Measurements from ENCODE around the gene SCN8A. TPM values are rescaled to one million over a fixed set of nuclear protein-coding genes. Genes with fewer than 3 reads are reported as not detected.

The SCN8A gene
- total RNA-seq, 1 experiment from 2014 or later, result 0.30 TPM

DNA sequence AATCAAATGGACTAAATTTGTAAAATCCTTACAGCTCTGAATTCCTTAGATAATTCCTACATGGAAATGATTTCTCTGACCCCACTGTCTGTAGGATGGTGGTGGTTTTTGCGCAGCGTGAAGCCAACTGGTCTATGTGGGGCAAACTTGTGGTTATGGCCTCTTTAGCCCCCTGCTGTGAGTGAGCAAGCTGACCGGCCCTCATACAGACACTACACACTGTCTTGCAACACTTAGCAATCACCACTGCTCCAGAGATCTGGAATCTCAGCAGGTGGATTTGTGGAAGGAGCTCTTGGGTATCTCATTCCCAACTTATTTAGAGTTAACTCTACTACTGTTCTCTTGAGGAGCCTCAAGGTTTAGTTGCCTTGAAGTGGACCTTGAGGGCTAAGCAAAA, 70.2 kb downstream of the SCN8A start:
- in situ Hi-C loops (cut with HindIII; ENCODE audit: low pct_unique_long_range_greater_than_20kb, low sequenced_read_pairs), result no loop called here
- no peak for DNase-seq (ENCODE audit: low read depth)

DNA sequence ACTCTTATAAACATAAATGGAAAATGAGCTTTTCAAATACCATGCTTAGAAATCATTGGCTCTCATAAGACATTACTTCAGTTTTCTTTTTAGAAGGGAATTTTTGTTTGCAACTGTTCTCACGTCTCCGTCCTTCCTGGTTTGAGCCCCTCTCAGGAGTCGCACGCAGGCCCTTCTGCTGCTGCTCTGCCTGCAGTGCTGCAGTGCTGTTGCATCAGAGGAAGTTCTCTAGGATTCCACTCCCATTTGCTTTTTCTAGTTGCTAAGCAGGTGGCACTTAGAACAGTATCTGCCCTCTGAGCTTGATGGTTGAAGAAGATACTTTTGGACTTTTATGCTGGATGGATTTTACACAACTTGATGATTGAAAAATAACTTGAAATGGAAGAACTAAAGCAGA, 70.8 kb downstream of the SCN8A start:
- in situ Hi-C loops (cut with HindIII; ENCODE audit: low pct_unique_long_range_greater_than_20kb, low sequenced_read_pairs), result no loop called here

DNA sequence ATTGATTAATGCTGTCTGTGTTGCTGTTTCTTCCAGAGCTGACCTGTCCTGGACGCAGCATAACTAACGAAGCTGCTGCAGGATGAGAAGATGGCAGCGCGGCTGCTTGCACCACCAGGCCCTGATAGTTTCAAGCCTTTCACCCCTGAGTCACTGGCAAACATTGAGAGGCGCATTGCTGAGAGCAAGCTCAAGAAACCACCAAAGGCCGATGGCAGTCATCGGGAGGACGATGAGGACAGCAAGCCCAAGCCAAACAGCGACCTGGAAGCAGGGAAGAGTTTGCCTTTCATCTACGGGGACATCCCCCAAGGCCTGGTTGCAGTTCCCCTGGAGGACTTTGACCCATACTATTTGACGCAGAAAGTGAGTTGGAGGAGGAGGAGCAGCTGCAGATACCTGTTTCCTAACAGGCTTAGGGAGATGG, 71.7 kb downstream of the SCN8A start:
- in situ Hi-C loops (cut with HindIII; ENCODE audit: low pct_unique_long_range_greater_than_20kb, low sequenced_read_pairs), result no loop called here

More for the DNA sequence above, 70.8 kb downstream of the SCN8A start:
- DNase-seq (ENCODE audit: low read depth), result no peak

DNA sequence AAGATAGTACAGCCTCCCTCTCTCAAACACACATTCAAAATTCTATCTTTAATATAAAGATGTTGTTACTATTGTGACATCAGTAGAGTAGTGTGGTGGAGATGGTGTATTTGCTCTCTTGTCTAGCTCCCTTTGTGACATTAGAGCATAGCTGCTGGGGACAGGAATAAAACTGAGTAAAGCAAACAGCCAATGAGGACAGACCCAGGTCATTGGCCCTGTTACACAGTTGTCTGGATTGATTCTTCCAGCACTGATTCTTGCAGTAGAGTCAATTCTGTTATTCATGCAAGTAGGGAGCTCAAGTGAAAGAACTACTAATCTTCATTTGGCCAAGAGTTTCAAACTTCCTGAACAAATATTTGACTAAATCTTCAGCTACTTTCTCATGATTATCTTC, 72.4 kb downstream of the SCN8A start:
- no peak for DNase-seq (ENCODE audit: low read depth)
- in situ Hi-C loops (cut with HindIII; ENCODE audit: low pct_unique_long_range_greater_than_20kb, low sequenced_read_pairs), result no loop called here

More for the DNA sequence above, 71.7 kb downstream of the SCN8A start:
- DNase-seq (ENCODE audit: low read depth), result no peak

DNA sequence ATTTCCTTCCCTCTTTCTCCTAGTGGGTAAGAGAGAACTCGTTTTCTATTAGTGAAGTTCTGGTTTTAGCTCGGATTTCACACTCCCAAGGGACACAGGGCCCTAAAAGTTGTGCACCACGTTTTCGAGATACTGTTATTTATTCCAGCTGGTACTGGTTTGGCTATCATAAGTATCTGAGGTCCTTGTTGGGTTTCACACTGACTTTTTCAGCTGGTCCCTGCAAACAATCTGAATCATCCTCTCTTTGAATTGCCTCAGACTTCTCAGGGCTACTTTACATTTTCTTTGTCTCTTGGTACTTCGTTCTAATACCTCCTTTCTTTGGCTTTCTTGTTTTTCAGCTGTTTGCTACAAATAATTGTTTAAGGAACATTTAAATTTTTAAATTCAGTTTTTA, 75.7 kb downstream of the SCN8A start:
- DNase-seq (ENCODE audit: low read depth), result no peak
- in situ Hi-C loops (cut with HindIII; ENCODE audit: low pct_unique_long_range_greater_than_20kb, low sequenced_read_pairs), result no loop called here

DNA sequence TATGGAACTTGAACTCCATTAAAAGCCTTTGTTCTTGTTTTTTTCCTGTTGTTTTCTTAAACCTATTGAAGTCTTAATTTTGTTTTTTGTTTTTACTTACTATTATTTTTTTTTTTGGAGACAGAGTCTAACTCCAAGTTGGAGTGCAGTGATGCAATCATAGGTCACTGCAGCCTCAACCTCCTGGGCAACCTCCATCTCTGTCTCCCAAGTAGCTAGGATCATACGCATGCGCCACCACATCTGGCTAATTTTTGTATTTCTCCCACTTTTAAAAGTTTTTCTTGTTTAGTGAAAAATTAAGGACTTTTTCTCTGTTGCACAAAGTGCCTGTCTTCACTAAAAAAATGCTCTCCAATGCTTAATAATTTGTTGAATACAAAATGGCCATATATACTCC, 76.2 kb downstream of the SCN8A start:
- in situ Hi-C loops (cut with HindIII; ENCODE audit: low pct_unique_long_range_greater_than_20kb, low sequenced_read_pairs), result no loop called here
- DNase-seq (ENCODE audit: low read depth), result no peak

DNA sequence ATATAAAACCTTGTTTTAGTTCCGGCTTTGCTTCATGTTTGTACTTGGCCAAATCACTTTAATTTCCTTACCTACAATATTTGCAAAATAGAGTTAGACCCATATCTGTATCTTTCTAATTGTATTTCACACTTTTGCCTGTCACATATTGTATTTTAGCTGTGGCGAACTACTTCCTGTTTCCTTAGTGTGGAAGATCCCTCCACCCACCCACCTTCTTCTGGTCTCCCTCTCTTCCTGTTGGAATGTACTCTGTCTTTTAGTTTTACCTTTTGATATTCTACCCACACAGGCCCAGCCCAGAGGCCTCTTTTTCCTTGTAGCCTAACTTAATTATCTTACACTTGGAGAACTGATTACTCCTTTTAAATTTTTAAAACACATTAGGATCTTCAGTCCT, 78.2 kb downstream of the SCN8A start:
- in situ Hi-C loops (cut with HindIII; ENCODE audit: low pct_unique_long_range_greater_than_20kb, low sequenced_read_pairs), result no loop called here

DNA sequence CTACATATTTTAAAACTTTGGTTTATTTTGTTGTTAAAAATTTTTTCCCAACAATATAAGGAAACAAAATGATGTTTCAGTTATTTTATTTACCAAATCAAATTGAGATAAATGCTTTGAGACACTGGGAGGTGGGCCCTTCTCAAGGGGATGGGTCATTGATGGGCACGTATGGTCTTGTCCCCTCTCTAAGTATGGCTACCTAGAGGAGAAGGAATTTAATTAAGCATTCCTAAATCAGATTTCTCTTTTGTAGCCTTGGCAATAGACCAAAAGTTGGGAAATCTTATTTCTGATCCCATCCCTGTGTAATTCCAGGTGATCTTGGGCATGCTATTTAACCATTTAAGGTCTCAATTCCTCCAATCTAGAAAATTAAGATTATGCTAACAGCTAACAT, 79.0 kb downstream of the SCN8A start:
- DNase-seq (ENCODE audit: low read depth), result no peak
- in situ Hi-C loops (cut with HindIII; ENCODE audit: low pct_unique_long_range_greater_than_20kb, low sequenced_read_pairs), result no loop called here

More for the DNA sequence above, 78.2 kb downstream of the SCN8A start:
- no peak for DNase-seq (ENCODE audit: low read depth)

DNA sequence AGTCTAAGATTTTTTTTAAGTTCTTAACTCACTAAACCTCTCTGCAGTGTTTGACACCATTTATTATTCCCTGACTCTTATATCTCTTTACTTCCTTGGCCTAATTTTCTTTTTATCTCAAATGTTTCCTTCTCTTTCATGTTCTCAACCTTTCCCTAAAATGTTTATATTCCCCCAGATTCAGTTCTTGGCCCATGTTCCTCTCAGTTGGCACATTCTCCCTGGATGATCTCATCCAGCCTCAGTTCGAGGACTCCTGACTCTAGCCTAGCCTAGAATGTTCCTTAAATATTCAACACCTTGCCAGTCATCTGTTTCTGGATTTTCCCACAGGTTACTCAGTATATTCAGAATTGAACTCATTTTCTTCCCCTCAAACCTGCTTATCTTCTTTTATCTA, 81.3 kb downstream of the SCN8A start:
- in situ Hi-C loops (cut with HindIII; ENCODE audit: low pct_unique_long_range_greater_than_20kb, low sequenced_read_pairs), result no loop called here
- no peak for DNase-seq (ENCODE audit: low read depth)

DNA sequence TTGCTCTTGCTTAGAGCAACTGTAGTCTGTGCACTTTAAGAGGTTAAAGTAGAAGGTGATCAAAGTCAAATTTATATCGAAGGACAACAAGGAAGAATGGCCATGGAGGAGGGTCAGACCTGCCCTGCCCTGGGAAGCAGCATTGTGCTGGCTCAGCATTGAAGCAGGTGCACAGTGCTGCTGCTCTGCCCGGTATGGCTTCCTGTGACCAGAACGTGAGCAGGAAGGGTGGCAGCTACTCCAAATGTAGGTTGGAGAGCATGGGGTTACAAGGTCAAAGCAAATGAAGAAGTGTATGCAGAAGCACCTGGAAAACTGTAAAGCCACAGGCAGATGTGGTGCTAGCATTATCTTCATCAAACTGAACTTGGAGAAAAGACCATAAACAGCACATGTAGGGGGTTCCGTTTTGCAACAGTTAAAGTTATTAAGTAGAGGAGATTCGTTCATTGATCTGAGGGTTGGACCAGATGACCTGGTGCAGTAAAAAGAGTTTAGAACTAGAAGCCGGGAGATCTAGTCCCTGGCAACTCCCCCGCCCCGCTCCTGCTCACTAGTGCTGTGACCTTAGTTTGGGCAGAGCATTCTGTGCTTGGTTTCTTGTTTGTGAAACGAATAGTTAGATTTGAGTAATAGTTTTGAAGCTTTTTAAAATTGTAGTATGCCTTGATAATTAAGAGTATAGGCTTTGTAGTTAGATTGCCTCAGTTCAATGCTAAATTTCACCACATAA, 84.2 kb downstream of the SCN8A start:
- in situ Hi-C loops (cut with HindIII; ENCODE audit: low pct_unique_long_range_greater_than_20kb, low sequenced_read_pairs), result no loop called here
- DNase-seq (ENCODE audit: low read depth), result no peak

DNA sequence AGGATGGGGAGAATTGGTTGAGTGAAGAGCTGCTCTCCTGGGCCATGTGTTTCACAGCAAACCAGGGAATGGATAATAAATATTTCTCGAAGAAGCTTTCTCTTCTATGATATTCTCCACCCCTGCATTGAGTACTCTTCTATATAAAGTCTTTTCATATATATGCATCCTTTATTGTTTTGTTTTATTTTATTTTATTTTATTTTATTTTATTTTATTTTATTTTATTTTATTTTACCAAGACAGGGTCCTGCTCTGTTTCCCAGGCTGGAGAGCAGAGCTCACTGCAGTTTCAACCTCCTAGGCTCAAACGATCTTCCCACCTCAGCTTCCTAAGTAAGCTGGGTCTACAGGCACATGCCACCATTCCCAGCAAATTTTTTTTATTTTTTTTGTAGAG, 85.8 kb downstream of the SCN8A start:
- in situ Hi-C loops (cut with HindIII; ENCODE audit: low pct_unique_long_range_greater_than_20kb, low sequenced_read_pairs), result no loop called here
- no peak for DNase-seq (ENCODE audit: low read depth)

DNA sequence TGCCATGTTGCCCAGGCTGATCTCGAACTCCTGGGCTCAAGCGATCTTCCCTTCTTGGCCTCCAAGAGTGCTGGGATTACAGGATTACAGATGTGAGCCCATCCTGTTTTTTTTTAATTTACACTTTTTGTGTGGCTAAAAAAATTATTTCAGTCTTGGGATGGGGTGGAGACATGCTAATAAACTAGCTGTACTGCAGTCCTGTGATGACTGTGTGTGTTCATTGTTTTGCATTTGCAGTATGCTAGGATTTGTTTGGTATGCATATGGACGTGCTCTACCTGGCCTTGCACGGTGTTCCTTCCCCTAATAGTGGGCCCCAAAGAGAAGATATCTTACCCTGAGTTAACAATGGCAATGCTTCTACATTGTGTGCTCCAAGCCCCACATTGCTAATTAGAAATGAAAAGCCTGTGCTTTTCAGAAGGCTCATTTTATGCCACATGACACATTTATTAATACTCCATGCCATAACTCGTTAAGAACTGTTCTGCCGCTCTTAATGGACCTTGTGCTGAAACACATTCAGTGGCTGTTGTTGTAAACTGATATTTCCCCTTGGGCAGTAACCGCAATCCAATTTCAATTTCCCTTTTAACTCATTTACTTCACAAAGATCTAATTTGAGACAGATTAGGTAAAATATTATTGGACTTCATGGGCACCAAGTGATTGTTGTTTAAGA, 86.4 kb downstream of the SCN8A start:
- DNase-seq (ENCODE audit: low read depth), result no peak
- in situ Hi-C loops (cut with HindIII; ENCODE audit: low pct_unique_long_range_greater_than_20kb, low sequenced_read_pairs), result no loop called here

DNA sequence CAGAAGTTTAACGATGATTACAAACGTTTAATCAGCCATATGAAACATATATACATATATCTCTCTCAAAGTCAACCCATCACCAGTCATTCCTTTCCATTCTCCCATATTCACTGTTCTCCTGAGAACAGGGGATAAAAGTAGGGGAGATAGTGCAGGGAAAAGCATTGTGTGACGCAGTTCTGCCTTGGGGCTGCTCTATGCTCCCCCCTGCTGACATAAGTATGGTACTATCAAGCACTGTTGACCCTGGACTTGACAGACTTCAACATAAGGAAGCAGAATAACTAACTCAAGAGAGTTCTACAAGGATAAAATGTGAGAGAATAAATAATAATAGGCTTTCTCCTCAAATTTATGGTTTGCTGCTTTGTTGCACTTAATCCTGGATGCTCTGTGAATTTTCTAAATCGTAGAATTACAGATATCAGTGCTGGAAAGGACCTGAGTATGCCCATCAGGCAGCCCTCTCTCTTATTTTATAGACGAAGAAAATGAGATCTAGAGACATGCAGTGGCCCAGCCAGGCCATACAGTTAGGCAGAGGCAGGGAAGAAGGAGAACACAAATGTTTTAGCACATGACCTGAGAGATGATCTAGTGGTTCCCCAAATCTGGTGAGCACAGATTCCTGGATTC, 87.2 kb downstream of the SCN8A start:
- in situ Hi-C loops (cut with HindIII; ENCODE audit: low pct_unique_long_range_greater_than_20kb, low sequenced_read_pairs), result no loop called here
- peak; percentile 21 for DNase-seq (ENCODE audit: low read depth)

DNA sequence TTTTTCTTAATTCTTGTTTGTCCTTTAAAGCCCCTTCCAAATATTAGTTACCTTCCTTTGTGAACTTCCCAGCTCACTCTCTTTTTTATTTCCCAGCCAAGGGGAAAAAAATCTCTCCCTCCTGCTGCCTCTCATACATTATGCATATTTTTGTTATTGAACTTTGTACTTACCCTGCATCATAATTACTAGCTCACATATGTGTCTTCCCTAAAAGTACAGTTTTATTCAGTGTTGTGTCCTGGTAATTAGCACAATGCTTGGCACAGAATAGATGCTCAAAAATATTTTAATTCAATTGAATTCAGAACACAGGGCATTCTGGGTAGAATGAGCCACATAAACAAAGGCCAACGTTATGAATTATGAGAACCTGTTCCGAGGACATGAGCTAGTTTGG, 91.9 kb downstream of the SCN8A start:
- DNase-seq (ENCODE audit: low read depth), result no peak
- in situ Hi-C loops (cut with HindIII; ENCODE audit: low pct_unique_long_range_greater_than_20kb, low sequenced_read_pairs), result no loop called here

DNA sequence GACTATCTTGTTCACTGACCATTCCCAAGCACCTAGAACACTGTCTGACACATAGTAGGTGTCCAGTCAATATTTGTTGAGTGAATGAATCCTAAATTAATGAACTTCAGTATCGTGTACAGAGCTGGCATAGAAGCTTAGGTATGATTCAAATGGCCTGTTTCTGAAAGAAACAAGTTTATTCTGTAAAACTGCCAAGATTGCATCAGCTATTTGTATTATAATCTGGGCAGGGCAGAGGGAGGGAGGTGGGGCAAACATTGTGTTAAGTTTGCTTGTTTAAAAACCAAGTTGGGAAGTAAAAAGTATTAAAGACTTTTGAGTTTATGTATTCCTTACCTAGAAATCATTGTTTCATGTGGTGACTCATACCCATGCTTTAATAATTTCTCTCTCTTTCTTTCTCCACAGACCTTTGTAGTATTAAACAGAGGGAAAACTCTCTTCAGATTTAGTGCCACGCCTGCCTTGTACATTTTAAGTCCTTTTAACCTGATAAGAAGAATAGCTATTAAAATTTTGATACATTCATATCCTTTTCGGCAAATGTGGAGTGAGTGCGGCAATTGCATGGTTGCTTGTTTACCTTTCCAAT, 92.8 kb downstream of the SCN8A start:
- in situ Hi-C loops (cut with HindIII; ENCODE audit: low pct_unique_long_range_greater_than_20kb, low sequenced_read_pairs), result no loop called here
- peak; percentile 49 for DNase-seq (ENCODE audit: low read depth)

DNA sequence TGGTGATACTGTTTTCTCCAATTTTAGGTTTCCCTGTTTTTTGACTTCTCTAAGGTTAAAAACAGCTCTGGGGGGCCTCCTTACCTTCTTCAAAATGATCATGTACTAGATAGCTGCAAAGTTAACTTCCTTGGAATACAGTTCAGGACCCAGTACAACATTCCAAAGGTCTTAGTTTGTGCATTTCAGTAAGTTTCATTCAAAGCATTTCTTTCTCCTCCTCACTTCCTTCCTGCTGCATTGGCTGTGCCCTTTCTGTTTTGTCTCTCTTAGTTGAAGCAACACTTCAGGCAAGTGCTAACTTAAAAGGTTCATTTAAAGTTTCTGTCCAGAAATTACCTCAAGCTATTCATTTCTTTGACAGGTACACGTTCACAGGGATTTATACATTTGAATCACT, 95.7 kb downstream of the SCN8A start:
- no peak for DNase-seq (ENCODE audit: low read depth)
- in situ Hi-C loops (cut with HindIII; ENCODE audit: low pct_unique_long_range_greater_than_20kb, low sequenced_read_pairs), result no loop called here

DNA sequence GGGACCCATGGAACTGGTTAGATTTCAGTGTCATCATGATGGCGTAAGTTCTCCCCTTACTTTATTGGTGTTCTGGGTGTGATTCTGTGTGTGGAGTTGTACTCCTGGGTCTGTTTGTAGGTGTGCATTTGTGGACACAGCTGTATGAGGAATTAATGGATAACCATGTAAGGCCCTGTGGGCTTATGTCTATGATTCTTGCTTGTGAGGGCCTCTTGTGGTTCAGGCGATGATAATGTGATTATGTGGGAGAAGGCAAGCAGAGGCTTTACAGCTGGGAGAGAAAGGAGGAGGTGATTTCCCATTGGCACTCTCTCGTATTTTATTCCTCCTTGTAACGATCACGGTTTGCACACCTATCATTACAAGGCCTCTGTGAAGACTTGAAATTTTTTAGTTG, 96.1 kb downstream of the SCN8A start:
- DNase-seq (ENCODE audit: low read depth), result no peak

DNA sequence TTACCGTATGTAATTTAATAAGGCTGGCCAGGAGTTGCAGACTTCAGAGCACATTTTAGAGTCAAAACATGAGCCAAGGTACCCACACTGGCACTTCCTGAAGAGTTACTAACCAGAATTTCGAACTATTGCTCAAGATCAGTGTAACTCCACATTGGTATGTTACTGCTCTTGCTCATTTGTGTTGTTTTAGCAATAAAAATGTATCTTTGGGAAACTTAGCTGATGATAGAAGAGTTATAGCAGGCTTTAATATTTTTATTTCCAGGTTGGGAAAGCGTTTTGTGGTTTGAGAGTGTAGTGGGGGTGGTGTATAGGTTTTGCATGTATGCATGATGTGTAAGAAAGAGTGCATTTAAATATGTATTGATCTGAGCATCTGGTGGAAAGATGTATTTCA, 96.6 kb downstream of the SCN8A start:
- DNase-seq (ENCODE audit: low read depth), result no peak
- in situ Hi-C loops (cut with HindIII; ENCODE audit: low pct_unique_long_range_greater_than_20kb, low sequenced_read_pairs), result no loop called here

More for the DNA sequence above, 96.1 kb downstream of the SCN8A start:
- in situ Hi-C loops (cut with HindIII; ENCODE audit: low pct_unique_long_range_greater_than_20kb, low sequenced_read_pairs), result no loop called here

DNA sequence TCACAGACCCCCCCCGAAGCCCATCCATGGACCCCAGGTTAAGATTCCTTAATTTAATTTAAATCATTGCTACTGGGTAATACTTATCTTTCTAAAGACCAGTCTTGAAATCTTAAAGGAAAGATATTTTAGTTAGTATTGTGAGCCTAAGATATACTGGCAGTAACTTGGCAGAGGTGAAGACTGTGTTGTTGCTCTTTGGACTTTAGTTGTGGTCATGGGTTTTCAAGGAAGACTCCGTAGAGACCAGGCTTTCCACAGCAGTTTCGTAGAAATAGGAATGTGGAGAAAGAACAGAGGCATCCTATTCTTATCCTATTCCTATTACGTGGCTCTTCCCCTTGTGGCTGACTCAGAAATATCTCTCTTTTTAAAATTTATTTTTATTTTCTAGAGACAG, 99.0 kb downstream of the SCN8A start:
- in situ Hi-C loops (cut with HindIII; ENCODE audit: low pct_unique_long_range_greater_than_20kb, low sequenced_read_pairs), result no loop called here
- no peak for DNase-seq (ENCODE audit: low read depth)
